OCI-LY7 (cell line): ENCODE results near the gene RAC2. TPM values are rescaled to one million over a fixed set of nuclear protein-coding genes. Genes with fewer than 3 reads are reported as not detected.

Experiments used
- BruUV-seq: library from RNA; stranded (reverse); fragments of 400-500 nt; replicated peaks from 2 replicates; lab custom pipeline; 2021; lab: Mats Ljungman, UMichigan
- CTCF ChIA-PET: fragments of 300-600 bp; sonication (Branson Sonifier 250); formaldehyde crosslinking; loops from one replicate; lab custom pipeline; 2022; ENCODE audit warnings: antibody characterized with exemption; ENCODE audit not compliant: unreplicated experiment; lab: Charles Lee
- POLR2A ChIA-PET: fragments of 300-600 bp; sonication (Branson Sonifier 250); formaldehyde crosslinking; loops from one replicate; lab custom pipeline; 2022; ENCODE audit warnings: antibody characterized with exemption; lab: Charles Lee
- DNase-seq: peaks from one replicate; pipeline ENCODE4 v3.0.0-alpha.2; 2015; ENCODE audit warnings: low spot score
- H2AFZ ChIP-seq: fragments of 200-600 bp; sonication (generic), shearing (Covaris generic); 2 replicates; pipeline ENCODE4 v1.6.1; 2014; ENCODE audit warnings: mild to moderate bottlenecking, antibody characterized with exemption, low read length, moderate library complexity
- H3K27ac ChIP-seq: fragments of 200-600 bp; sonication (generic); 2 replicates; pipeline ENCODE4 v1.5.1; 2014; ENCODE audit warnings: mixed run types, low read depth, mild to moderate bottlenecking, moderate library complexity, low read length, inconsistent platforms; ENCODE audit not compliant: poor library complexity, severe bottlenecking
- H3K36me3 ChIP-seq: fragments of 200-600 bp; sonication (generic); 2 replicates; pipeline ENCODE4 v1.6.1; 2014; ENCODE audit warnings: mild to moderate bottlenecking, antibody characterized with exemption, low read length, moderate library complexity, mixed read lengths; ENCODE audit not compliant: insufficient read depth
- H3K4me1 ChIP-seq: fragments of 200-600 bp; sonication (generic); 2 replicates; pipeline ENCODE4 v1.5.1; 2014; ENCODE audit warnings: mild to moderate bottlenecking, low read length; ENCODE audit not compliant: insufficient read depth, poor library complexity, severe bottlenecking
- H3K4me2 ChIP-seq: fragments of 200-600 bp; sonication (generic); 2 replicates; pipeline ENCODE4 v1.6.1; 2014; ENCODE audit warnings: mild to moderate bottlenecking, low read length
- H3K4me3 ChIP-seq: fragments of 200-600 bp; sonication (generic); 2 replicates; pipeline ENCODE4 v1.5.1; 2014; ENCODE audit warnings: mild to moderate bottlenecking, low read depth, low read length; ENCODE audit not compliant: poor library complexity, severe bottlenecking
- H3K79me2 ChIP-seq: fragments of 200-600 bp; sonication (generic); 2 replicates; pipeline ENCODE4 v1.6.1; 2016; ENCODE audit warnings: low read depth, mild to moderate bottlenecking, low read length, moderate library complexity, mixed read lengths; ENCODE audit not compliant: insufficient read depth
- H3K9me2 ChIP-seq: fragments of 200-600 bp; sonication (generic); 2 replicates; pipeline ENCODE4 v1.6.1; 2016; ENCODE audit warnings: mild to moderate bottlenecking, low read length, mixed read lengths; ENCODE audit not compliant: insufficient read depth
- H3K9me3 ChIP-seq: fragments of 200-600 bp; sonication (generic); 2 replicates; pipeline ENCODE4 v1.6.1; 2014; ENCODE audit warnings: mild to moderate bottlenecking, mixed run types, low read length, mixed read lengths
- H4K20me1 ChIP-seq: fragments of 200-600 bp; sonication (generic); 2 replicates; pipeline ENCODE4 v1.6.1; 2014; ENCODE audit warnings: mild to moderate bottlenecking, antibody characterized with exemption, low read length, moderate library complexity, mixed read lengths; ENCODE audit not compliant: insufficient read depth
- CTCF ChIP-seq: fragments of 200-600 bp; sonication (generic); conservative IDR thresholded peaks from 2 replicates; pipeline ENCODE4 v1.5.1; 2014; ENCODE audit warnings: mild to moderate bottlenecking, antibody characterized with exemption, low read length, moderate library complexity, mixed read lengths
- EZH2phosphoT487 ChIP-seq: fragments of 200-600 bp; sonication (generic); IDR thresholded peaks from 2 replicates; pipeline ENCODE4 v1.6.1; 2018; ENCODE audit warnings: low read depth, borderline replicate concordance, mild to moderate bottlenecking, mixed run types, antibody characterized with exemption, low read length, moderate library complexity, mixed read lengths
- intact Hi-C: fragments of 100-400 bp; cut with micrococcal nuclease; formaldehyde crosslinking; loops from one replicate; pipeline ENCODE4 v1.10.0; 2022; ENCODE audit not compliant: unreplicated experiment
- total RNA-seq, 2 experiments: library from RNA; depleted of rRNA in 1 of 2; stranded (reverse); fragments of >200 nt in 1 of 2; shearing (Covaris generic) in 1 of 2; gene quantifications; 2 replicates each; pipeline ENCODE4 v1.2.3, GENCODE V29; 2014 to 2022

RAC2 gene
- total RNA-seq, 2 experiments from 2014 or later, result 142 to 321 TPM

DNA sequence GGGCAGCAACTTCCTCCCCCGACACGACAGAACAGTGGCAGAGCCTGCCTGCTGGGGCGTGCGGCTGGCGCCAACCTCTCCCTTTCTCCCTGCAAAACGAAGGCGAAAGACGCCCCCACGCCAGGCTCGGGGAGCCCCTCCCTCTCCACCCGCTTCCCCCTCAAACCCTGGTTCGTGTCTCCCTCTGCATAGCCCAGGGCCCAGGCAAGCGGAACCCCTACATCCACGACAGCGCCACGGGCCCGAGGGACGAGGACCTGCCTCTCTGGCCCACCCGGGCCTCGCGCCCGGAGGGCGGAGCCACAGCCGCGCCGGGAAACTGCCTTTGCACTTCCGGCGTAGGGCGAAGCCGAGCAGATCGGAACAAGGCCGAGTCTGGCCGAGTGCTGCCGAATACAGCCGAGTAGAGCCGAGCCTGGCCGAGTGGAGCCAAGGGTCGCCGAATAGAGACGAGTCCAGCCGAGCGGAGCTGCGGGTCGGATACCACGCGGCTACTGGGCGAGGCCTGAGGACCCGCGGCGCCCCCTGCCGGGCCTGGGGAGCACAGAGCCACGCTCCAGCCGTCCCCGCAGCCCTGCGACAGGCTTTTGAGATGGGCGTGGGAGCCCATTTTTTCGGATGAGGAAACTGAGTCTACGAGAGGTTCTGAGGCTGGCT lies 44.8 kb downstream of the RAC2 start:
- Histone ChIP-seq H3K79me2 (no peaks in the 10 kb centered on the region), H4K20me1 (no peaks in the 10 kb centered on the region), H3K4me1 (peaks cover 33% of the 10 kb centered on the region), H3K4me2 (peak overlapping the region; percentile 99), H3K9me2 (no peaks in the 10 kb centered on the region), H3K4me3 (peak overlapping the region; percentile 80), H2AFZ (peak overlapping the region; percentile 84), H3K36me3 (no peaks in the 10 kb centered on the region), H3K27ac (peak overlapping the region; percentile 86), H3K9me3 (no peaks in the 10 kb centered on the region)
- TF ChIP-seq CTCF, result peak; percentile 83
- no peak for TF ChIP-seq EZH2phosphoT487
- peak; percentile 99 for DNase-seq
- ChIA-PET CTCF (interaction anchor here (0.6 to 1.4 kb wide), 7 partner anchors 25 to 81 kb away, joined by 3 to 7 read pairs (median 4); no protein-coding TSS in a partner anchor), POLR2A (interaction anchor here (0.7 to 1.9 kb wide), 6 partner anchors 17 to 664 kb away, joined by 3 to 6 read pairs (median 5); partner anchors contain the start of gene RAC2)
- BruUV-seq, result no TSS peak
- intact Hi-C loops, result loop anchor here (1.0 to 2.0 kb wide), 2 partner anchors 43 to 120 kb away; no protein-coding TSS in a partner anchor

- H3K9me2 ChIP-seq, result no peaks in the 10 kb centered on the region
- H3K79me2 ChIP-seq, result no peaks in the 10 kb centered on the region
- peak overlapping the region; percentile 80 for H3K4me3 ChIP-seq
- no TSS peak for BruUV-seq
- H3K36me3 ChIP-seq, result no peaks in the 10 kb centered on the region
- H3K27ac ChIP-seq, result peak overlapping the region; percentile 86
- intact Hi-C loops, result loop anchor here (1.0 to 2.0 kb wide), 3 partner anchors 32 to 120 kb away; no protein-coding TSS in a partner anchor
- peak overlapping the region; percentile 61 for H2AFZ ChIP-seq
- peak overlapping the region; percentile 99 for H3K4me2 ChIP-seq
- peaks cover 31% of the 10 kb centered on the region for H3K4me1 ChIP-seq
- no peaks in the 10 kb centered on the region for H3K9me3 ChIP-seq
- POLR2A ChIA-PET, result interaction anchor here (1.9 kb wide), 1 partner anchor 46 kb away, joined by 6 read pairs; the partner anchor contains the start of gene RAC2
- no peaks in the 10 kb centered on the region for H4K20me1 ChIP-seq
- peak; percentile 81 for DNase-seq
- TF ChIP-seq EZH2phosphoT487, result no peak
- peak; percentile 89 for TF ChIP-seq CTCF
- CTCF ChIA-PET, result interaction anchor here (1.4 kb wide), 1 partner anchor 47 kb away, joined by 6 read pairs; no protein-coding TSS in a partner anchor
Observed at GRCh38 chr22:37198258-37199102, 45.6 kb downstream of the RAC2 start.
